GM12872 (cell line): ENCODE results near the gene ADK.
A peak's percentile ranks its signal among the peaks of the same experiment; 100 is the strongest.

Experiments
- CTCF ChIP-seq: IDR thresholded peaks from 3 replicates; pipeline ENCODE4 v1.5.1; 2011; ENCODE audit warnings: low read depth, mild to moderate bottlenecking, low read length, moderate library complexity; ENCODE audit not compliant: insufficient read depth

Gene ADK

GRCh38 chr10:74213571-74214162 is 62.6 kb downstream of the ADK start:
- TF ChIP-seq CTCF = peak; percentile 34; the same call in 1 of the 3 replicates

- no peak for TF ChIP-seq CTCF
These were observed 72.9 kb downstream of the ADK start for GRCh38 chr10:74223755-74224529.

- no peak for TF ChIP-seq CTCF
These were observed 76.8 kb downstream of the ADK start for GRCh38 chr10:74227697-74228424.

- TF ChIP-seq CTCF = no peak
These were observed 80.4 kb downstream of the ADK start for GRCh38 chr10:74231375-74231774.

GRCh38 chr10:74233281-74233680 is 82.3 kb downstream of the ADK start:
- TF ChIP-seq CTCF = no peak

- TF ChIP-seq CTCF = peak; percentile 24; the same call in 1 of the 3 replicates
These were observed 83.5 kb downstream of the ADK start for GRCh38 chr10:74234569-74234968.

- TF ChIP-seq CTCF = no peak
These were observed 87.0 kb downstream of the ADK start for GRCh38 chr10:74238031-74238431.
